ENCODE results near the gene RNPS1. TPM values are rescaled to one million over a fixed set of nuclear protein-coding genes. Genes with fewer than 3 reads are reported as not detected.

RNPS1 gene
- total RNA-seq, 1 donor from 2014 or later, result 105 TPM

DNA sequence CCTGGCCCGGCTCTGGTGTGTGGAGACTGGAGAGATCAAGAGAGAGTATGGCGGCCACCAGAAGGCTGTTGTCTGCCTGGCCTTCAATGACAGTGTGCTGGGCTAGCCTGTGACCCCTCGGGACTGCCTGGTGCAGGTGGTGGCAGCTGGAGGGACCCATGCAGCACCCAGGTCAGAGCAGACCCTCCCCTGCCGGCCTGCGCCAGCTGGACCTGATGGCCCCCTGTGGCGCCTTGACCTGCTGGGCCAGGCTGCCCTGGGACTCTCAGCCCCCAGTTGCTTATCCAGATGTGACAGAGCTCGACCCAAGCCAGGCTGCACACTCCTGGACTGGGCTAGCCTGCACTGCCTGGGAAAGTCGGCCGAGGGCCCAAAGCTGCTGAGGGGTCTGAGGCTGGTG, 59.2 kb downstream of the RNPS1 start:
- ATAC-seq (no peak), DNase-seq (ENCODE audit: missing footprints) (no peak)
- intact Hi-C loops (cut with DNase I), result loop anchor here (5.0 kb wide), 3 partner anchors 44 to 304 kb away; partner anchors contain the start of genes ATP6V0C, ECI1 and TRAF7

DNA sequence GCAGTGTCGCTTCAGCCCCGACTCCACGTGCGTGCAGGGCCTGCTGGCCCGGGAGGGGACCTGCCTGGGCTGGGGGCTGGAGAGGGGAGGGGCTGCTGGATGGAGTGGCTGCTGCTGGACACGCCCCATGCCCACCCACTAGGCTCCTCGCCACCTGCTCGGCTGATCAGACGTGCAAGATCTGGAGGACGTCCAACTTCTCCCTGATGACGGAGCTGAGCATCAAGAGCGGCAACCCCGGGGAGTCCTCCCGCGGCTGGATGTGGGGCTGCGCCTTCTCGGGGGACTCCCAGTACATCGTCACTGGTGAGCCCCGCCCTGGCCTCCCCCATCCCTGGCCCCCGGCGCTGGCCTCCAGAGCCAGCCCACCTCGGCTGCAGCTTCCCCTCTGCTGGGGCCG, 59.6 kb downstream of the RNPS1 start:
- intact Hi-C loops (cut with DNase I), result loop anchor here (5.0 kb wide), 3 partner anchors 44 to 304 kb away; partner anchors contain the start of genes ATP6V0C, ECI1 and TRAF7
- ATAC-seq (no peak), DNase-seq (ENCODE audit: missing footprints) (no peak)

DNA sequence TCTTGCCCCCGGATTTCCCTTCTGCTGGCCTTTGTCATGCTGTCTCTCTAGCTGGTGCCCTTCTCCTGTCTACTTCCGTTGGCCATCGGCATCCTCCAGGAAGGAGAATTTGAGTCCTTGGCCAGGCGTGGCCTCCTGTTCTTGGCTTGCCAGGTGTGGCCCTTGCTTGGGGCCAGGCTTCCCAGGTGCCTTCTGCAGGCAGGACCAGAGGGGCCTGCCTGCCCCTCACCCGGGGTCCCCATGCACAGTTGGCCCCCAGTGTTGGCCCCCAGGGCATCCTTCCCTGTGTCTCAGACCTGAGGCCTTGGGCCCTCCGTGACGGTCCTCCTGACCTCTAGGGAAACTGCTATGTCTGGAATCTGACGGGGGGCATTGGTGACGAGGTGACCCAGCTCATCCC, 60.1 kb downstream of the RNPS1 start:
- intact Hi-C loops (cut with DNase I), result loop anchor here (5.0 kb wide), 3 partner anchors 44 to 304 kb away; partner anchors contain the start of genes ATP6V0C, ECI1 and TRAF7

DNA sequence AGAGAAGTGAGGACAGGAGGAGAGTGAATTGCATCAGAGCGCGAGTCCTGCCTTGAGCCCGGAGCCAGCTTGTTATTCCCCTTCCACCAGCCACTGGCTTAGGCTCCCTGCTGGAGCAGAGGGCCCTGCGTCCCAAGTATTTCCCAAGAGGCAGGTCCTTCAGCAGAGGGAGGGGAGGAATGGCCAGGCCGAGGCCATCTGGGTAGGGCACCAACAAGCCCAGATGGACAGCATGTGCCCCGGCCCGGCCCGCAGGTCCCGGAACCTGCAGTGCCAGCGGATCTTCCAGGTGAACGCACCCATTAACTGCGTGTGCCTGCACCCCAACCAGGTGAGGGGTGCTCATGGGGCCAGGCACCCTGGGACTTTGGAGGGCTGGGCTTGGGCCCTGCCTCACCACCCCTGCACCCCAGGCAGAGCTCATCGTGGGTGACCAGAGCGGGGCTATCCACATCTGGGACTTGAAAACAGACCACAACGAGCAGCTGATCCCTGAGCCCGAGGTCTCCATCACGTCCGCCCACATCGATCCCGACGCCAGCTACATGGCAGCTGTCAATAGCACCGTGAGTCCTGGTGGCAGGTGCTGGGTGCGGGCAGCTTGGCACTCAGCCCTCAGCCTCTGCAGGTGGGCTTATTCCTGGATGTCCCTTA, 61.0 kb downstream of the RNPS1 start:
- DNase-seq (ENCODE audit: missing footprints), result no peak
- intact Hi-C loops (cut with DNase I), result loop anchor here (5.0 kb wide), 3 partner anchors 45 to 305 kb away; partner anchors contain the start of genes ATP6V0C, ECI1 and TRAF7
- ATAC-seq, result no peak

More for the DNA sequence above, 60.1 kb downstream of the RNPS1 start:
- no peak for DNase-seq (ENCODE audit: missing footprints)
- no peak for ATAC-seq

- DNase-seq (ENCODE audit: missing footprints), result no peak
- ATAC-seq, result no peak
- intact Hi-C loops (cut with DNase I), result loop anchor here (5.0 kb wide), 3 partner anchors 46 to 306 kb away; partner anchors contain the start of genes ATP6V0C, ECI1 and TRAF7
Observed at GRCh38 chr16:2206420-2206779, 61.5 kb downstream of the RNPS1 start.

- ATAC-seq (no peak), DNase-seq (ENCODE audit: missing footprints) (peak; percentile 78)
- intact Hi-C loops (cut with DNase I), result loop anchor here (5.0 kb wide), 3 partner anchors 46 to 306 kb away; partner anchors contain the start of genes ATP6V0C, ECI1 and TRAF7
Observed at GRCh38 chr16:2205967-2206313, 62.0 kb downstream of the RNPS1 start.

GRCh38 chr16:2205104-2205966, 62.6 kb downstream of the RNPS1 start, which contains the start of gene MLST8:
TSS of gene MLST8 (plus strand) at chr16:2205454. CDS start at chr16:2206086, 632 bp downstream.
- intact Hi-C loops (cut with DNase I), result loop anchor here (5.0 kb wide), 3 partner anchors 47 to 307 kb away; partner anchors contain the start of genes ATP6V0C, ECI1 and TRAF7
- peak; percentile 89 for ATAC-seq
- peak; percentile 93 for DNase-seq (ENCODE audit: missing footprints)

GRCh38 chr16:2204416-2205103, 63.4 kb downstream of the RNPS1 start:
- intact Hi-C loops (cut with DNase I), result loop anchor here (5.0 kb wide), 3 partner anchors 47 to 308 kb away; partner anchors contain the start of genes ATP6V0C, ECI1 and TRAF7

More at GRCh38 chr16:2204416-2205103, 63.4 kb downstream of the RNPS1 start:
- DNase-seq (ENCODE audit: missing footprints), result no peak
- ATAC-seq, result no peak

Small RNAs within 50 kb of the gene (microRNA-seq; reads per million reads assigned to microRNA genes)
- not detected for gene MIR3677
- gene MIR4717, result not detected

Other genes with a start within 250 kb of the RNPS1 start
- not detected for gene NPW, start 248.3 kb downstream of the RNPS1 start, total RNA-seq
- gene NHERF2, start 241.2 kb downstream of the RNPS1 start, total RNA-seq, result 292 TPM
- gene NTHL1, start 220.3 kb downstream of the RNPS1 start, total RNA-seq, result 23.3 TPM
- 62.8 TPM for gene TSC2, start 220.1 kb downstream of the RNPS1 start, total RNA-seq
- gene PKD1, start 132.2 kb downstream of the RNPS1 start, total RNA-seq, result 85.8 TPM
- gene RAB26, start 119.5 kb downstream of the RNPS1 start, total RNA-seq, result 0.87 TPM
- 27.3 TPM for gene TRAF7, start 112.3 kb downstream of the RNPS1 start, total RNA-seq
- 5.8 TPM for gene CASKIN1, start 71.5 kb downstream of the RNPS1 start, total RNA-seq
- gene MLST8, start 62.7 kb downstream of the RNPS1 start, total RNA-seq, result 25.3 TPM
- gene BRICD5, start 57.3 kb downstream of the RNPS1 start, total RNA-seq, result 13.2 TPM
- 35.1 TPM for gene PGP, start 53.3 kb downstream of the RNPS1 start, total RNA-seq
- 14.1 TPM for gene E4F1, start 44.5 kb downstream of the RNPS1 start, total RNA-seq
- gene DNASE1L2, start 31.7 kb downstream of the RNPS1 start, total RNA-seq, result 0.49 TPM
- gene ECI1, start 16.5 kb downstream of the RNPS1 start, total RNA-seq, result 205 TPM
- gene ABCA3, start 72.6 kb upstream of the RNPS1 start, total RNA-seq, result 7.4 TPM
- 1.2 TPM for gene CCNF, start 161.3 kb upstream of the RNPS1 start, total RNA-seq
- gene TEDC2, start 192.0 kb upstream of the RNPS1 start, total RNA-seq, result 0.95 TPM
- gene NTN3, start 203.2 kb upstream of the RNPS1 start, total RNA-seq, result 0.19 TPM
- 14.8 TPM for gene TBC1D24, start 207.0 kb upstream of the RNPS1 start, total RNA-seq
- 137 TPM for gene ATP6V0C, start 245.8 kb upstream of the RNPS1 start, total RNA-seq